ENCODE data around the gene MPC1. TPM values are rescaled to one million over a fixed set of nuclear protein-coding genes. Genes with fewer than 3 reads are reported as not detected.

Gene MPC1
- total and polyA plus RNA-seq, 2 donors (not counting 3 experiments of a cell fraction or from before 2014, with no cell fraction given), result 15.5 to 17.5 TPM

DNA sequence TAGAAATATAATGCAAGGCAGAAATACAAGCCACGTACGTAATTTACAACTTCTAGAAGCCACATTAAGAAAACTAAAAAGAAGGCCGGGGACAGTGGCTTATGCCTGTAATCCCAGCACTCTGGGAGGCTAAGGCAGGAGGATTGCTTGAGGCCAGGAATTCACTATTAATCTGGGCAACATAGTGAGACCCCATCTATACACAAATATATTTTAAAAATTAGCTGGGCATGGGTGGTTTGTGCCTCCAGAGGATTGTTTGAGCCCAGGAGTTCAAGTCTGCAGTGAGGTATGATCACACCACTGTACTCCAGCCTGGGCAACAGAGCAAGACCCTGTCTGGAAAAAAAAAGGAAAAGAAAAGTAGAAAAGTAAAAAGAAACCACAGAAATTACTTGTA, 12.3 kb downstream of the MPC1 start:
- intact Hi-C loops (cut with micrococcal nuclease), result no loop called here

More for the DNA sequence above, 12.3 kb downstream of the MPC1 start:
- no TSS peak for BruUV-seq (replicated peaks)
- Histone ChIP-seq H4K20me1 (replicated peaks; ENCODE audit: control insufficient read depth, extremely low read depth, insufficient read depth, low read length) (no peaks in the 10 kb centered on the region), H3K4me3 (replicated peaks in 1 of 3; ENCODE audit: insufficient read depth in 1 of 3, low read depth in 1 of 3, low read length in 3 of 3) (no peak overlapping the region), H3K9me3 (replicated peaks; ENCODE audit: control insufficient read depth, insufficient read depth, low read length) (no peaks in the 10 kb centered on the region), H3K9me1 (replicated peaks; ENCODE audit: control insufficient read depth, extremely low read depth, insufficient read depth, low read length) (no peaks in the 10 kb centered on the region), H3K79me2 (ENCODE audit: control insufficient read depth, insufficient read depth, low read length) (no peaks in the 10 kb centered on the region), H3K36me3 (ENCODE audit: control insufficient read depth in 2 of 2, extremely low read depth in 1 of 2, insufficient read depth in 2 of 2, low read length in 2 of 2) (no peaks in the 10 kb centered on the region), H3K4me1 (ENCODE audit: control insufficient read depth, extremely low read depth, insufficient read depth, low read length) (peaks cover 5% of the 10 kb centered on the region), H2AFZ (ENCODE audit: low read depth, low read length) (no peak overlapping the region), H3K27ac (ENCODE audit: insufficient read depth, low read depth, low read length) (no peak overlapping the region), H3K27me3 (ENCODE audit: control insufficient read depth in 2 of 2, insufficient read depth in 2 of 2, low read length in 2 of 2) (no peaks in the 10 kb centered on the region), H3K4me2 (ENCODE audit: insufficient read depth, low read length) (no peak overlapping the region), H3K9ac (replicated peaks; ENCODE audit: extremely low read depth, insufficient read depth, low read length) (no peak overlapping the region)
- DNase-seq (ENCODE audit: low read depth, low spot score) (no peak), FAIRE-seq (no peak)
- dilution Hi-C loops (cut with MboI; ENCODE audit: extremely low pct_ligation_motif_present, low sequenced_read_pairs), result no loop called here
- no peak for TF ChIP-seq GATA2 (IDR thresholded peaks at IDR 0.05; ENCODE audit: insufficient read depth, insufficient read length, low read depth, low read length)
- no peak for TF ChIP-seq MYC (IDR thresholded peaks at IDR 0.05; ENCODE audit: low read depth, low read length)
- TF ChIP-seq, protein P1, sequence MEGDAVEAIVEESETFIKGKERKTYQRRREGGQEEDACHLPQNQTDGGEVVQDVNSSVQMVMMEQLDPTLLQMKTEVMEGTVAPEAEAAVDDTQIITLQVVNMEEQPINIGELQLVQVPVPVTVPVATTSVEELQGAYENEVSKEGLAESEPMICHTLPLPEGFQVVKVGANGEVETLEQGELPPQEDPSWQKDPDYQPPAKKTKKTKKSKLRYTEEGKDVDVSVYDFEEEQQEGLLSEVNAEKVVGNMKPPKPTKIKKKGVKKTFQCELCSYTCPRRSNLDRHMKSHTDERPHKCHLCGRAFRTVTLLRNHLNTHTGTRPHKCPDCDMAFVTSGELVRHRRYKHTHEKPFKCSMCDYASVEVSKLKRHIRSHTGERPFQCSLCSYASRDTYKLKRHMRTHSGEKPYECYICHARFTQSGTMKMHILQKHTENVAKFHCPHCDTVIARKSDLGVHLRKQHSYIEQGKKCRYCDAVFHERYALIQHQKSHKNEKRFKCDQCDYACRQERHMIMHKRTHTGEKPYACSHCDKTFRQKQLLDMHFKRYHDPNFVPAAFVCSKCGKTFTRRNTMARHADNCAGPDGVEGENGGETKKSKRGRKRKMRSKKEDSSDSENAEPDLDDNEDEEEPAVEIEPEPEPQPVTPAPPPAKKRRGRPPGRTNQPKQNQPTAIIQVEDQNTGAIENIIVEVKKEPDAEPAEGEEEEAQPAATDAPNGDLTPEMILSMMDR (IDR thresholded peaks at IDR 0.05; ENCODE audit: extremely low read depth in 1 of 2, insufficient read depth in 1 of 2, low read depth in 1 of 2, low read length in 2 of 2), result no peak
- no peak for TF ChIP-seq FOS (IDR thresholded peaks at IDR 0.05; ENCODE audit: borderline replicate concordance, insufficient read depth, low read length)
- TF ChIP-seq POLR2A (IDR thresholded peaks at IDR 0.05; ENCODE audit: low read depth, low read length), result no peak
- TF ChIP-seq POLR2AphosphoS5 (IDR thresholded peaks at IDR 0.05; ENCODE audit: insufficient read depth, low read depth, low read length), result no peak
- TF ChIP-seq, protein P2, sequence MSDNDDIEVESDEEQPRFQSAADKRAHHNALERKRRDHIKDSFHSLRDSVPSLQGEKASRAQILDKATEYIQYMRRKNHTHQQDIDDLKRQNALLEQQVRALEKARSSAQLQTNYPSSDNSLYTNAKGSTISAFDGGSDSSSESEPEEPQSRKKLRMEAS (IDR thresholded peaks at IDR 0.05; ENCODE audit: insufficient read depth, insufficient read length), result no peak
- TF ChIP-seq EZH2 (IDR thresholded peaks at IDR 0.05; ENCODE audit: borderline replicate concordance, low read depth, low read length, severe bottlenecking), result no peak
- TF ChIP-seq JUN (IDR thresholded peaks at IDR 0.05; ENCODE audit: borderline replicate concordance, insufficient read depth, insufficient read length, low read depth), result no peak
- CTCF ChIA-PET, result interaction anchor here (1.4 kb wide), 1 partner anchor 11 kb away, joined by 3 read pairs; no protein-coding TSS in a partner anchor
- POLR2A ChIA-PET, result no interaction called here
